ENCODE results near the gene JTB.

DNA sequence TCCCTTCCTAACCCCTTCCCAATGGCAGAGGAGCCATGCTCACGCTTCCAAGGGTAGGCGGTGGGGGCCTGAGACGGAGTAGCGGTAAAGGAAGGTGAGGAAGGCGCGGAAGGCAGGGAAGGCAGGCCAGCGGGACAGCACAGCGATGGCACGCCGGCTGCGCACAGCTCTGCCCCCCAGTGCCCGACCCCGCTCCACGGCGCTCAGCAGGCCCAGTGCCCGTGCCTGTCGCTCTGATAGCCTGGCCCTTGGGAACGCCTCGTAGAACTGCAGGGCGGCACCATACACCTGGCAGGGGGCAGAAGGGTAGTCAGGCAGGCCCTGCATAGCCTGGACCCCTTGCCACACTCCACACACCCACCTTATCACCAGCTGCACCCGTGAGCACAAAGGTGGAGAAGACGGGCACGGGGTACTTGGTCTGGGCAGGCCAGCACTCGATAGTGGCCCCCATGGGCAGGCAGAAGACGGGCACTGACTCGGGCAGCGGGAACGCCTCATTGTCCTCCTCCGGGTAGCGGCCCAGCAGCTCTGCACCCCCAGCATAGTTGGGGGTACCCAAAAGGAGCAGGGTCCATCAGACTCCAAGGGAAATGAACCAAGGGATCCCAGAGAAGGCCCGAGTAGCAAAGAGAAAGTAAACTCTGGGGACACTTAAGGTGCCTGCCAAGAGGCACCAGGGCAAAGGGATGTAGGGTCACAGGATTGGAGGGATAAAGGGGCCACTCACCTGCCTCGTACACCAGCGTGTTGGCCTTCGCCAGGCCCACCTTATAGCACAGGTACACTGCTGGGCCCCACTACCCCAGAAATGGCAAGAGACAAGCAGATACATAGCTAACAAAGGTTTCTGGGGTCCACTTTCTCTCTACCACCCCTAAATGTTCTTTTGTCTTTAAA is 35.4 kb downstream of the JTB start:
- no peak for TF ChIP-seq CTCF (conservative IDR thresholded peaks at IDR 0.05; ENCODE audit: low read depth, low read length)
- no peak for TF ChIP-seq EZH2 (IDR thresholded peaks at IDR 0.05; ENCODE audit: borderline replicate concordance, low read depth, low read length, poor library complexity, severe bottlenecking)

All from A673 (cell line).